ENCODE results near the gene CBR3.

DNA sequence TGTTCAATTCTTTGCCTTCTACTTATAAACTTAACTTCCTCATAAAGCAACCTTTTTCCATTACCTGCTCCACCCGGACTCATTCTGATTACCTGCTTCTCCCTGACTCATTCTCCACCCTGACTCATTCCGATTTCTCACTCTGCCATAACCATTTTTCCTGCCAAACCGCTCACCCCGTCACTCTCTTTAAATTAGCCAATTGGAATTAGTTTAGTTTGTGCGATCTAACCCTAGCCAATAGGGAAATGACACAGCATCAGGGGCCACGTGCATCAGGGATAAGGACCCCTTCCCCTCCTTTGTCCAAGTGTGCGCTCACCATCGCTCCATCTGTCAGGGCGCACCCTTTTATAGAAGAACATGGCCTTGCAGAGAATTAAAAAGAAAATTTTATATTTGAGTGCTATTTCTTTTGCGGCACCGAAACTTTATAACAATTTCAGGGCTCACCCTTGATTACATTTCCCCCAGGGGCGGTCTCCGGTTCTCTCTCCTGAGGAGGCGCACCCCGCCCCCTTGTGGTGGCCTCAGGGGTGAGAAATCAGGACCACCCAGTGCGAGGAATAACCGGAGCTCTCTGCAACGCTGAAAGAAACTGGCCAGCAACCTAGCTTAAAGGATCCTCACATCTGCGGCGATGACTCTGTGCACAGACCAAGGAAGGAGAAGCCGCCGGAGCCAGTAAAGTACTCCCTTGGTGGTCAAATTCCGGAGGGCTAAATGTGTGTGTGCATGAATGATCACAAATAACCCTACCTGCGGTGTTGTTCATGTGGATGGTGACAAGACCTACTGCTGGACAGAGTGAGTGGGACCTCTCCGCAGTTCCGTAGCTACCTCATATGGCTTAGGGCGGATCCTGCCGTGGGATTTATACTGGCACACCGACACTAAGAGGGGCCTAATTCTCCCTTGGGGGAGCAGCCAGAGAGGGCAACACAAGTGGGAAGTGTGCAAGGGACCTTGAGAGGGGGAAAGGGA lies 30.3 kb upstream of the CBR3 start:
- TF ChIP-seq, protein P1, sequence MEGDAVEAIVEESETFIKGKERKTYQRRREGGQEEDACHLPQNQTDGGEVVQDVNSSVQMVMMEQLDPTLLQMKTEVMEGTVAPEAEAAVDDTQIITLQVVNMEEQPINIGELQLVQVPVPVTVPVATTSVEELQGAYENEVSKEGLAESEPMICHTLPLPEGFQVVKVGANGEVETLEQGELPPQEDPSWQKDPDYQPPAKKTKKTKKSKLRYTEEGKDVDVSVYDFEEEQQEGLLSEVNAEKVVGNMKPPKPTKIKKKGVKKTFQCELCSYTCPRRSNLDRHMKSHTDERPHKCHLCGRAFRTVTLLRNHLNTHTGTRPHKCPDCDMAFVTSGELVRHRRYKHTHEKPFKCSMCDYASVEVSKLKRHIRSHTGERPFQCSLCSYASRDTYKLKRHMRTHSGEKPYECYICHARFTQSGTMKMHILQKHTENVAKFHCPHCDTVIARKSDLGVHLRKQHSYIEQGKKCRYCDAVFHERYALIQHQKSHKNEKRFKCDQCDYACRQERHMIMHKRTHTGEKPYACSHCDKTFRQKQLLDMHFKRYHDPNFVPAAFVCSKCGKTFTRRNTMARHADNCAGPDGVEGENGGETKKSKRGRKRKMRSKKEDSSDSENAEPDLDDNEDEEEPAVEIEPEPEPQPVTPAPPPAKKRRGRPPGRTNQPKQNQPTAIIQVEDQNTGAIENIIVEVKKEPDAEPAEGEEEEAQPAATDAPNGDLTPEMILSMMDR (conservative IDR thresholded peaks at IDR 0.05), result no peak
- TF ChIP-seq EZH2 (IDR thresholded peaks at IDR 0.05; ENCODE audit: low read depth), result no peak

Measured in PC-9 (cell line).